Esophagus muscularis mucosa (tissue), 4 donors: ENCODE measurements around the gene SLC25A26.

Source experiments
- EP300 ChIP-seq: sonication (generic); formaldehyde crosslinking; IDR thresholded peaks from one replicate; pipeline ENCODE4 v1.6.1; 2017; ENCODE audit warnings: antibody characterized with exemption
- POLR2A ChIP-seq: fragments of 450-650 bp; IDR thresholded peaks from one replicate; pipeline ENCODE4 v1.6.1; 2017; ENCODE audit warnings: antibody characterized with exemption, moderate library complexity, mild to moderate bottlenecking, low read depth
- POLR2AphosphoS5 ChIP-seq, 2 donors: sonication (generic); formaldehyde crosslinking; IDR thresholded peaks; one replicate each; pipeline ENCODE4 v1.6.1; 2017; ENCODE audit warnings: antibody characterized with exemption in 2 of 2
- TF ChIP-seq, protein P1 (sequence below), 3 experiments: fragments of 200-600 bp in 2 of 3; fragments of 450-650 bp in 1 of 3; sonication (generic) in 2 of 3; IDR thresholded peaks; one replicate each; pipeline ENCODE4 v1.5.1; 2017 to 2019; ENCODE audit warnings: antibody characterized with exemption in 3 of 3, mild to moderate bottlenecking in 2 of 3, moderate library complexity in 1 of 3

DNA sequence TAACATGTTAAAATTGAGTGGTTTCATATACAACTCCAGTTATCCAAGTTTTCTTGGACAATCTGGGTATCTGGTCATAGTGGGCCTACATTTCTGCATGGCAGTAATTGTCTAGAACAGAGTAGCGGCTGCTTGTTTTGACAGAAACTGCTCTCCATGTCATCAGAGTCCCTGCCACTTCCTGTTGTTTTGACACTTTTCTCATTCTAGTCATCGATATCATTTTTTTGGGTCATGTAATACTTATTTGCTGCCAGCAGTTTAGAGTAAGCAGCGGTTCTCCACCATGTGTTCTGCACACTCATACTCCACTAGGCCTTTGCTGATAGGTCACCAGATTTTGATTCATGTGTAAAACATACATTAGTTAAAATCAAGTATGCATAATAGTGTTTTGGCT, 81.5 kb downstream of the SLC25A26 start:
- TF ChIP-seq, protein P1, sequence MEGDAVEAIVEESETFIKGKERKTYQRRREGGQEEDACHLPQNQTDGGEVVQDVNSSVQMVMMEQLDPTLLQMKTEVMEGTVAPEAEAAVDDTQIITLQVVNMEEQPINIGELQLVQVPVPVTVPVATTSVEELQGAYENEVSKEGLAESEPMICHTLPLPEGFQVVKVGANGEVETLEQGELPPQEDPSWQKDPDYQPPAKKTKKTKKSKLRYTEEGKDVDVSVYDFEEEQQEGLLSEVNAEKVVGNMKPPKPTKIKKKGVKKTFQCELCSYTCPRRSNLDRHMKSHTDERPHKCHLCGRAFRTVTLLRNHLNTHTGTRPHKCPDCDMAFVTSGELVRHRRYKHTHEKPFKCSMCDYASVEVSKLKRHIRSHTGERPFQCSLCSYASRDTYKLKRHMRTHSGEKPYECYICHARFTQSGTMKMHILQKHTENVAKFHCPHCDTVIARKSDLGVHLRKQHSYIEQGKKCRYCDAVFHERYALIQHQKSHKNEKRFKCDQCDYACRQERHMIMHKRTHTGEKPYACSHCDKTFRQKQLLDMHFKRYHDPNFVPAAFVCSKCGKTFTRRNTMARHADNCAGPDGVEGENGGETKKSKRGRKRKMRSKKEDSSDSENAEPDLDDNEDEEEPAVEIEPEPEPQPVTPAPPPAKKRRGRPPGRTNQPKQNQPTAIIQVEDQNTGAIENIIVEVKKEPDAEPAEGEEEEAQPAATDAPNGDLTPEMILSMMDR (IDR thresholded peaks at IDR 0.05) = no peak
- TF ChIP-seq POLR2AphosphoS5 (IDR thresholded peaks at IDR 0.05) (no peak), POLR2A (no peak), EP300 (no peak)
